ENCODE results near the gene TEX38.

DNA sequence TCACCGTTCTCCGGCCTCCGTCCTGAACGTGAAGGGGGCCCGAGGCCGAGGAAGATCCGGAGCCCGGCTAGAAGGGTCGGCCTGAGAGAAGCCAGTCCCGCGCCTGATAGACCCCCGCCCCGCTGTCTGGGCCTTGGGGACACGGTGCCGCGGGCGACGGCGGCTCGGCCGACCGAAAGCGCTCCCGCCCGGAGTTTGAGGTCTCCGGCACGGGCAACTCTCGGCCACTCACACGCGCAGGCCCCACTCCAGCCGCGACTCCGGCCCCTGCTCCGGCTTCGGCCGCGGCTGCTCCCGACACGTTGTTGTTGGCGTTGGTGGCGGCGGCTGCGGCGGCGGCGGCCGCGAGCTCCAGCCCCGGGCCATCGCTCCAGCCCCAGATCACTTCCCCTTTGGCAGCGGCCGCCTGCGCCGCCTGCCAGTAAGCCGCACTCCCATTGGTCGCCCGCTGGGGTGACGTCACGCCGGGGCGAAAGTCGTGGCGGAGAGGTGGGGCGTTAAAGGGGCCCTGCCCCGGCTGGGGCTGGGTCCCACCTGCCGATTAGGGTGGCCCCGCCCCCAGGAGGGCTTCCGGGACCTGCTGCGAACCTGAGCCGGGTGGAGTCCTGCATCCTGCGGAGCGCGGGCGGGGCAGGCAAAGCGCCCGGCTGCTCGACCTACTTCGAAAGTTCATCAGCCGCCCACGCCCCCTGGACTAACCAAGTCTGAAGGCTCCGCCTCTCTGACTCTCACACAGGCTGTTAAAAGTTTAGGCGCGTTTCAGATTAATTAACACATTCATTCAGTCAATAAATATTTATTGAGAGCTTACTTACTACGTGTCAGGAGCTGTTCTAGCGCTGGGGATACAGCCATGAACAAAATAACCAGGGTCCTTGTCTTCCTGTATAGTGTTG, 47.3 kb downstream of the TEX38 start, which contains the start of gene EFCAB14:
- no peak for TF ChIP-seq NRF1 (conservative IDR thresholded peaks at IDR 0.05; ENCODE audit: low read depth, low read length)
- TF ChIP-seq JUNB (IDR thresholded peaks at IDR 0.05) = no peak
- TF ChIP-seq CEBPB (IDR thresholded peaks at IDR 0.05; ENCODE audit: borderline replicate concordance in 1 of 2, low read depth in 2 of 2, low read length in 2 of 2) = no peak
- peak; percentile 96 for TF ChIP-seq POLR2A (IDR thresholded peaks at IDR 0.05; ENCODE audit: low read depth, low read length)
- TF ChIP-seq BHLHE40 (IDR thresholded peaks at IDR 0.05; ENCODE audit: borderline replicate concordance in 1 of 2, low read depth in 2 of 2, low read length in 1 of 2) = peak in 1 of 2 experiments; percentile 86; a peak in 2 of 4 replicates
- TF ChIP-seq, protein P1, sequence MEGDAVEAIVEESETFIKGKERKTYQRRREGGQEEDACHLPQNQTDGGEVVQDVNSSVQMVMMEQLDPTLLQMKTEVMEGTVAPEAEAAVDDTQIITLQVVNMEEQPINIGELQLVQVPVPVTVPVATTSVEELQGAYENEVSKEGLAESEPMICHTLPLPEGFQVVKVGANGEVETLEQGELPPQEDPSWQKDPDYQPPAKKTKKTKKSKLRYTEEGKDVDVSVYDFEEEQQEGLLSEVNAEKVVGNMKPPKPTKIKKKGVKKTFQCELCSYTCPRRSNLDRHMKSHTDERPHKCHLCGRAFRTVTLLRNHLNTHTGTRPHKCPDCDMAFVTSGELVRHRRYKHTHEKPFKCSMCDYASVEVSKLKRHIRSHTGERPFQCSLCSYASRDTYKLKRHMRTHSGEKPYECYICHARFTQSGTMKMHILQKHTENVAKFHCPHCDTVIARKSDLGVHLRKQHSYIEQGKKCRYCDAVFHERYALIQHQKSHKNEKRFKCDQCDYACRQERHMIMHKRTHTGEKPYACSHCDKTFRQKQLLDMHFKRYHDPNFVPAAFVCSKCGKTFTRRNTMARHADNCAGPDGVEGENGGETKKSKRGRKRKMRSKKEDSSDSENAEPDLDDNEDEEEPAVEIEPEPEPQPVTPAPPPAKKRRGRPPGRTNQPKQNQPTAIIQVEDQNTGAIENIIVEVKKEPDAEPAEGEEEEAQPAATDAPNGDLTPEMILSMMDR (IDR thresholded peaks at IDR 0.05 in 2 of 3, conservative IDR thresholded peaks at IDR 0.05 in 1 of 3; ENCODE audit: control insufficient read depth in 2 of 3, extremely low read depth in 1 of 3, insufficient read depth in 1 of 3, low read depth in 3 of 3, low read length in 3 of 3) = no peak
- no peak for TF ChIP-seq EP300 (IDR thresholded peaks at IDR 0.05; ENCODE audit: borderline replicate concordance in 1 of 2, control insufficient read depth in 1 of 2, low read depth in 2 of 2, low read length in 2 of 2)
- TF ChIP-seq, protein P2, sequence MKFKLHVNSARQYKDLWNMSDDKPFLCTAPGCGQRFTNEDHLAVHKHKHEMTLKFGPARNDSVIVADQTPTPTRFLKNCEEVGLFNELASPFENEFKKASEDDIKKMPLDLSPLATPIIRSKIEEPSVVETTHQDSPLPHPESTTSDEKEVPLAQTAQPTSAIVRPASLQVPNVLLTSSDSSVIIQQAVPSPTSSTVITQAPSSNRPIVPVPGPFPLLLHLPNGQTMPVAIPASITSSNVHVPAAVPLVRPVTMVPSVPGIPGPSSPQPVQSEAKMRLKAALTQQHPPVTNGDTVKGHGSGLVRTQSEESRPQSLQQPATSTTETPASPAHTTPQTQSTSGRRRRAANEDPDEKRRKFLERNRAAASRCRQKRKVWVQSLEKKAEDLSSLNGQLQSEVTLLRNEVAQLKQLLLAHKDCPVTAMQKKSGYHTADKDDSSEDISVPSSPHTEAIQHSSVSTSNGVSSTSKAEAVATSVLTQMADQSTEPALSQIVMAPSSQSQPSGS (IDR thresholded peaks at IDR 0.05; ENCODE audit: low read length) = no peak
- TF ChIP-seq CREB1 (IDR thresholded peaks at IDR 0.05; ENCODE audit: low read depth) = peak; percentile 97
- TF ChIP-seq YBX1 (IDR thresholded peaks at IDR 0.05) = no peak

Data from GM12878 (cell line).